Progenitor cell of endocrine pancreas (in vitro differentiated cells): ENCODE data around the gene FKTN. TPM values are rescaled to one million over a fixed set of nuclear protein-coding genes. Genes with fewer than 3 reads are reported as not detected.
"Not testable (repeated sequence)": the region's sequence is repeated elsewhere in the genome, so short reads cannot be mapped to it uniquely, and the experiment has no call there.

Experiments
- DNase-seq: peaks from one replicate; pipeline ENCODE4 v3.0.0; 2021; ENCODE audit warnings: low spot score; ENCODE audit not compliant: unreplicated experiment
- H3K27ac Mint-ChIP-seq: 2 replicates; pipeline ENCODE4 v1.8.0; 2021; ENCODE audit warnings: mild to moderate bottlenecking, moderate library complexity, mixed read lengths
- H3K27me3 Mint-ChIP-seq: 2 replicates; pipeline ENCODE4 v1.8.0; 2021; ENCODE audit warnings: mixed read lengths
- H3K36me3 Mint-ChIP-seq: 2 replicates; pipeline ENCODE4 v1.8.0; 2022; ENCODE audit warnings: mixed read lengths; ENCODE audit not compliant: insufficient read depth
- H3K4me1 Mint-ChIP-seq: 2 replicates; pipeline ENCODE4 v1.8.0; 2021; ENCODE audit warnings: low read depth, mixed read lengths
- H3K4me3 Mint-ChIP-seq: 2 replicates; pipeline ENCODE4 v1.8.0; 2021; ENCODE audit warnings: low read depth, mild to moderate bottlenecking, moderate library complexity, mixed read lengths
- H3K9me3 Mint-ChIP-seq: 2 replicates; pipeline ENCODE4 v1.8.0; 2021; ENCODE audit warnings: low read depth, mixed read lengths
- CTCF ChIP-seq: fragments of 200-600 bp; sonication (generic); IDR thresholded peaks from one replicate; pipeline ENCODE4 v1.5.0; 2021; ENCODE audit warnings: antibody characterized with exemption, mild to moderate bottlenecking; ENCODE audit not compliant: unreplicated experiment
- long read RNA-seq: library from polyadenylated mRNA; unstranded; transcript quantifications from one replicate; pipeline ENCODE4 v2.0.0, GENCODE V29; 2020
- total RNA-seq: library from RNA; stranded (reverse); gene quantifications from 2 replicates; pipeline ENCODE4 v1.2.1, GENCODE V29; 2021

The FKTN gene
- total RNA-seq: 17.7 and 19.0 TPM in 2 replicates
- long read RNA-seq, partial matches to known transcripts: 6 of 26 reads
- long read RNA-seq, other reads (novel, unspliced or antisense): 16 of 26 reads

- TF ChIP-seq CTCF: no peak
- Mint-ChIP-seq H3K4me1 (peaks cover 15% of the 10 kb centered on the region), H3K4me3 (peak within 1 kb of the TSS; percentile 93), H3K9me3 (peaks cover 23% of the 10 kb centered on the region), H3K36me3 (peaks cover 24% of the 10 kb centered on the region), H3K27me3 (no peaks in the 10 kb centered on the region), H3K27ac (peak within 1 kb of the TSS; percentile 83)
- peak; percentile 81 for DNase-seq
These were observed at the start of gene FKTN for GRCh38 chr9:105557804-105558610. Gene FKTN (plus strand): TSS chr9:105558131. CDS start chr9:105575033, 16,902 bp downstream.

- Mint-ChIP-seq H3K4me3 (no peak overlapping the region), H3K36me3 (peaks cover 7% of the 10 kb centered on the region), H3K27me3 (no peaks in the 10 kb centered on the region), H3K4me1 (peaks cover 1% of the 10 kb centered on the region), H3K27ac (no peak overlapping the region), H3K9me3 (no peaks in the 10 kb centered on the region)
- no peak for TF ChIP-seq CTCF
- no peak for DNase-seq
These were observed 49.4 kb upstream of the FKTN start for GRCh38 chr9:105508530-105508929.

- no peaks in the 10 kb centered on the region for H3K27me3 Mint-ChIP-seq
- H3K9me3 Mint-ChIP-seq: no peaks in the 10 kb centered on the region
These were observed 47.9 kb upstream of the FKTN start for GRCh38 chr9:105510024-105510423.

GRCh38 chr9:105511446-105511845, 46.5 kb upstream of the FKTN start:
- Mint-ChIP-seq H3K9me3 (no peaks in the 10 kb centered on the region), H3K4me1 (peaks cover 1% of the 10 kb centered on the region), H3K27me3 (no peaks in the 10 kb centered on the region), H3K4me3 (no peak overlapping the region), H3K36me3 (peaks cover 25% of the 10 kb centered on the region), H3K27ac (no peak overlapping the region)
- DNase-seq: no peak
- TF ChIP-seq CTCF: no peak

More at GRCh38 chr9:105510024-105510423, 47.9 kb upstream of the FKTN start:
- Mint-ChIP-seq H3K36me3 (peaks cover 18% of the 10 kb centered on the region), H3K4me1 (peaks cover 1% of the 10 kb centered on the region), H3K4me3 (no peak overlapping the region), H3K27ac (no peak overlapping the region)
- no peak for TF ChIP-seq CTCF
- DNase-seq: no peak

- Mint-ChIP-seq H3K36me3 (peaks cover 58% of the 10 kb centered on the region), H3K9me3 (peaks cover 27% of the 10 kb centered on the region), H3K27me3 (no peaks in the 10 kb centered on the region), H3K27ac (no peak overlapping the region), H3K4me3 (no peak overlapping the region), H3K4me1 (no peaks in the 10 kb centered on the region)
- no peak for TF ChIP-seq CTCF
- DNase-seq: no peak
These were observed 42.0 kb upstream of the FKTN start for GRCh38 chr9:105515811-105516413.

- H3K27me3 Mint-ChIP-seq, H3K4me3 Mint-ChIP-seq, DNase-seq, H3K4me1 Mint-ChIP-seq, H3K27ac Mint-ChIP-seq: not testable (repeated sequence)
- Mint-ChIP-seq H3K9me3 (peaks cover 29% of the 10 kb centered on the region), H3K36me3 (peaks cover 73% of the 10 kb centered on the region)
These were observed 38.1 kb upstream of the FKTN start for GRCh38 chr9:105519710-105520369.

GRCh38 chr9:105520992-105521391, 36.9 kb upstream of the FKTN start:
- H3K27me3 Mint-ChIP-seq, H3K4me1 Mint-ChIP-seq, H3K27ac Mint-ChIP-seq, H3K4me3 Mint-ChIP-seq, DNase-seq: not testable (repeated sequence)
- Mint-ChIP-seq H3K9me3 (peaks cover 29% of the 10 kb centered on the region), H3K36me3 (peaks cover 77% of the 10 kb centered on the region)
